Stimulated activated naive CD8-positive, alpha-beta T cell treated with anti-CD3 and anti-CD28 coated beads, Interleukin-15, Interleukin-2, amounts not matched to agents 100 ng/mL and 50 ng/mL, for 24 hours (primary cell): Measurements from ENCODE around the gene SMIM33.
"Not testable (repeated sequence)": the region's sequence is repeated elsewhere in the genome, so short reads cannot be mapped to it uniquely, and the experiment has no call there.

Experiments used
- H3K27ac Mint-ChIP-seq: one replicate; pipeline ENCODE4 v1.8.0; 2021; ENCODE audit warnings: mild to moderate bottlenecking, mixed read lengths
- H3K27me3 Mint-ChIP-seq: one replicate; pipeline ENCODE4 v1.8.0; 2021; ENCODE audit warnings: mixed read lengths
- H3K36me3 Mint-ChIP-seq: one replicate; pipeline ENCODE4 v1.8.0; 2021; ENCODE audit warnings: low read depth, mixed read lengths
- H3K4me1 Mint-ChIP-seq: one replicate; pipeline ENCODE4 v1.8.0; 2021; ENCODE audit warnings: low read depth, mixed read lengths
- H3K4me3 Mint-ChIP-seq: one replicate; pipeline ENCODE4 v1.8.0; 2021; ENCODE audit warnings: mild to moderate bottlenecking, mixed read lengths
- H3K9me3 Mint-ChIP-seq: one replicate; pipeline ENCODE4 v1.8.0; 2021; ENCODE audit warnings: mixed read lengths

SMIM33 gene

DNA sequence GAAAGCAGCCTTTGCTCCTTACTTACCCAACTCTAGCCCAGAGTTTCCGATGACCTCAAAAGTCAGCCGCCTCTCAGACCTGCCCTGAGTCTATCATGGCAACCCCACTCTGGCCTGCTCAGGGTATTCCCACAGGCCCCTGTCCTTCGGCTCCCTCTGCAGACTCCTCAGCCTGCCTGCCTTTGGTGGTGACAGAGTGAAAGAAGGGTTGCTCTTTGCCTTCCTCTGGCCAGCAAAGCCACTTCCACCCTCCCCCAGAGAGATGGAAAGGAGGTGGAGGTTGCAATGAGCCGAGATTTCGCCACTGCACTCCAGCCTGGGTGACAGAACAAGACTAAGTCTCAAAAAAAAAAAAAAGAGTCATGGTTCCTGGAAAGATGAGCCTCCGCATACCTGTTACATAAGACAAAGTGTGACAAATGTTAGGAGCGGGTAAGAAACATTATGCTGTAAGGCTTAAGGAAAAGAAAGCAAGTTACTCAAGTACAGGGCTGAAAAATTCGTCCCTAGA lies 2.3 kb upstream of the SMIM33 start:
- Mint-ChIP-seq H3K9me3 (no peaks in the 10 kb centered on the region), H3K27me3 (no peaks in the 10 kb centered on the region), H3K4me1 (peaks cover 46% of the 10 kb centered on the region), H3K4me3 (no peak overlapping the region), H3K27ac (peak overlapping the region; percentile 76), H3K36me3 (no peaks in the 10 kb centered on the region)

DNA sequence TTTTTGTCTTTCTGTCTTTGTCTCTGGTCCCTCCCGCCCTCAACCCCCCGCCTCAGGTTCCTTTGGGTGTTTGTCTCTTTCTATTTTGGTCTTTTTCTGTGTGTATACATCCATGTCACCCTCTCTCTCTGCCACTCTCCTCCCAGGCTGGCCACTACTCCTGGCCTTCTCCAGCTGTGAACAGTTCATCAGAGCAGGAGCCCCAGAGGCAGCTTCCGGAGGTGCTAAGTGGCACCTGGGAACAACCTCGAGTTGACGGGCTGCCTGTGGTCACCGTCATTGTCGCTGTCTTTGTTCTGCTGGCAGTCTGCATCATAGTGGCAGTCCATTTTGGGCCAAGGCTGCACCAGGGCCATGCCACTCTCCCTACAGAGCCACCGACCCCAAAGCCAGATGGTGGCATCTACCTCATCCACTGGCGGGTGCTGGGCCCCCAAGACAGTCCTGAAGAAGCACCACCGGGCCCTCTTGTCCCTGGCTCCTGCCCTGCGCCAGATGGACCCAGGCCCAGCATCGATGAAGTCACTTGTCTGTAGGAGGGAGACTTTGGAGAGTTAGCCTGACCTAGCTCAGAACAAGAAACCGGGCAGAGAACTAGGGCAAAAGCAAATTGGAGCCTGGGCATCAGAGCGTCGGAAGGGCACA lies 1.7 kb downstream of the SMIM33 start:
- H3K36me3 Mint-ChIP-seq: peaks cover 14% of the 10 kb centered on the region
- peak overlapping the region; percentile 80 for H3K27ac Mint-ChIP-seq
- peaks cover 73% of the 10 kb centered on the region for H3K4me1 Mint-ChIP-seq
- H3K9me3 Mint-ChIP-seq: no peaks in the 10 kb centered on the region
- peak overlapping the region; percentile 53 for H3K4me3 Mint-ChIP-seq
- no peaks in the 10 kb centered on the region for H3K27me3 Mint-ChIP-seq

DNA sequence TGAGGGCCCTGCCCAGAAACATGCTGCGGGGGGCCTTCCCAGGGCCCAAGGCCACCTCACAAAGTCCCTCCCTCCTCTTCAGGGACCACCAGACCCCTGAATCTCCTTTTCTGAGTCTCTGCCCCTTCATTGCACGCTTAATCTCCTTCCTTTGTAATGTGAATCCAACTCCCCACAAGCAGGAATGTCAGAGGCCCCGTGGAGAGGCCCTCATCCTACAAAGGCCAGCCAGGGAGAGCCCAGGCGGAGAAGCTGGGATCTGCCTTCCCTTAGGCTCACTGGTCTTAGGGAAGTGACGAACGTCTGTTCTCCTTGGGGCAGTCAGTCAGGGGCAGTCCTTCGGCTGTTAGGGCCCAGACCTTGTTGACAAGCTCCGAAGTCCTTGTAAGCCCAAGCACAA lies 2.3 kb downstream of the SMIM33 start:
- no peaks in the 10 kb centered on the region for H3K27me3 Mint-ChIP-seq

GRCh38 chr5:139473565-139473964 lies 2.8 kb downstream of the SMIM33 start:
- Mint-ChIP-seq H3K27ac (peak overlapping the region; percentile 26), H3K4me3 (no peak overlapping the region), H3K9me3 (no peaks in the 10 kb centered on the region), H3K36me3 (peaks cover 18% of the 10 kb centered on the region), H3K27me3 (no peaks in the 10 kb centered on the region), H3K4me1 (peaks cover 71% of the 10 kb centered on the region)

More for the DNA sequence above, 2.3 kb downstream of the SMIM33 start:
- no peak overlapping the region for H3K4me3 Mint-ChIP-seq
- H3K9me3 Mint-ChIP-seq: no peaks in the 10 kb centered on the region
- peaks cover 73% of the 10 kb centered on the region for H3K4me1 Mint-ChIP-seq
- H3K36me3 Mint-ChIP-seq: peaks cover 15% of the 10 kb centered on the region
- H3K27ac Mint-ChIP-seq: no peak overlapping the region

GRCh38 chr5:139474890-139475791 lies 4.3 kb downstream of the SMIM33 start:
- no peaks in the 10 kb centered on the region for H3K9me3 Mint-ChIP-seq
- H3K27ac Mint-ChIP-seq: peak overlapping the region; percentile 43
- no peak overlapping the region for H3K4me3 Mint-ChIP-seq
- H3K4me1 Mint-ChIP-seq: peaks cover 67% of the 10 kb centered on the region
- no peaks in the 10 kb centered on the region for H3K27me3 Mint-ChIP-seq
- H3K36me3 Mint-ChIP-seq: peaks cover 25% of the 10 kb centered on the region

DNA sequence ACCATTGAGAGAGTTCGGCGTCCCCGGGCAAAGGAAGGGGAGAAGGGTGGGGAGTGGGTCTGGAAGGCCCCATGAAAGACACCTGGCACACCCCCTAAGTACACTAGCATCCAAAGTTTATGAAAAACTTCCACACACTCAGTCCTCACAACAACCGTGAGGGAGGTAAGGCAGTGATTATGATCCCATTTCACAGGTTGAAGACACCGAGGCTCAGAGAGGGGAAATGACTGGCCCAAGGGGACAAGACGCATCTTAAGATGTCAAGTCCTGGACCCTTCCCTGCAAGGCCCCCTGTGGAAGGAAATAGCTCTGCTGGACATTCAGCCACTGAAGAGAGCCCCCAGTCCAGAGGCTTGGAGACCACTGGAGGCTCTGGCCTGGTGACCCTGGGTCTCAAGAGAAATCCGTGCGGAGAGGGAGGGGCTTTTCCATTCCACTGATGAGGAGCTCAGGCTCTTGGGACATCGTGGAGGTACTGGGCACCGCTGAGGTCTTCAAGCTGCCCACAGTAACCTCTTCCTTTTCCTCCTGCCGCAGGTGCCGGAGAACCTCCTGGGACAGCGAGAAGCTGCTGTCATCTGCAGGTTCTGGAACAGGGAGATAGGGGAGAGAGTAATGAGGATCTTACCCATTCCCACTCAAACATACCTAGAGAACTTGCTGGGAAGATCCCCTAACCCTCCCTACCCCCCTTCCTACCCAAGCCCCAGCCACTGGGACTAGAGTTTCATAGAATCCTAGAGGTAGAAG lies 5.2 kb downstream of the SMIM33 start:
- Mint-ChIP-seq H3K4me1 (peaks cover 66% of the 10 kb centered on the region), H3K36me3 (peaks cover 30% of the 10 kb centered on the region), H3K27me3 (no peaks in the 10 kb centered on the region), H3K27ac (no peak overlapping the region), H3K4me3 (no peak overlapping the region), H3K9me3 (no peaks in the 10 kb centered on the region)

- Mint-ChIP-seq H3K4me3 (peak overlapping the region; percentile 13), H3K36me3 (peaks cover 30% of the 10 kb centered on the region), H3K4me1 (peaks cover 61% of the 10 kb centered on the region)
- H3K9me3 Mint-ChIP-seq, H3K27me3 Mint-ChIP-seq, H3K27ac Mint-ChIP-seq: not testable (repeated sequence)
These were observed 8.0 kb downstream of the SMIM33 start for GRCh38 chr5:139478657-139479423.

GRCh38 chr5:139479729-139480128 lies 8.9 kb downstream of the SMIM33 start:
- H3K27ac Mint-ChIP-seq, H3K4me3 Mint-ChIP-seq, H3K9me3 Mint-ChIP-seq, H3K27me3 Mint-ChIP-seq: not testable (repeated sequence)
- H3K4me1 Mint-ChIP-seq: peaks cover 53% of the 10 kb centered on the region
- H3K36me3 Mint-ChIP-seq: peaks cover 30% of the 10 kb centered on the region

DNA sequence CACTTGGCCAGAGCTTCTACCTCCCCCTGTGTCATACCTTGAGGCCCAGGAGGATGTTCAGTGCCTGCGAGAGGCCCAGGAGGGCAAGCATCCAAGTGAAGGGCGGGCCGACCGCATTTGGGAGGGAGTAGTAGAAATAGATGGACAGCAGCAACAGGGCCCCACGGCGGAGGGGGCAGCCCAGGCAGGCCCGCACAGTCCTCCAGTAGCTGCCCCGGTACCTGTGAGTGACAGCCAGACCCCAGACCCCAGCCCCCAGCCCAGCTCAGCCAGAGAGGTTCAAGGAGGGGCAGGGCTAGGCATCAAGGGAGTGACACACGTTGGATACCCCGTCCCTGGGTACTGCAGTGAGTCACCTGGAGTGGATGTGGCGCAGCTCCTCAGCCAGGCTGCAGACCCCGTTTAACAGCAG lies 10.3 kb downstream of the SMIM33 start:
- Mint-ChIP-seq H3K36me3 (peaks cover 18% of the 10 kb centered on the region), H3K9me3 (no peaks in the 10 kb centered on the region), H3K27me3 (no peaks in the 10 kb centered on the region), H3K4me3 (peak overlapping the region; percentile 89), H3K4me1 (peaks cover 39% of the 10 kb centered on the region), H3K27ac (peak overlapping the region; percentile 79)

GRCh38 chr5:139481580-139482049 lies 10.8 kb downstream of the SMIM33 start:
- no peaks in the 10 kb centered on the region for H3K27me3 Mint-ChIP-seq
- no peaks in the 10 kb centered on the region for H3K9me3 Mint-ChIP-seq
- H3K36me3 Mint-ChIP-seq: peaks cover 16% of the 10 kb centered on the region
- H3K27ac Mint-ChIP-seq: peak overlapping the region; percentile 95
- peak overlapping the region; percentile 89 for H3K4me3 Mint-ChIP-seq
- peaks cover 38% of the 10 kb centered on the region for H3K4me1 Mint-ChIP-seq

DNA sequence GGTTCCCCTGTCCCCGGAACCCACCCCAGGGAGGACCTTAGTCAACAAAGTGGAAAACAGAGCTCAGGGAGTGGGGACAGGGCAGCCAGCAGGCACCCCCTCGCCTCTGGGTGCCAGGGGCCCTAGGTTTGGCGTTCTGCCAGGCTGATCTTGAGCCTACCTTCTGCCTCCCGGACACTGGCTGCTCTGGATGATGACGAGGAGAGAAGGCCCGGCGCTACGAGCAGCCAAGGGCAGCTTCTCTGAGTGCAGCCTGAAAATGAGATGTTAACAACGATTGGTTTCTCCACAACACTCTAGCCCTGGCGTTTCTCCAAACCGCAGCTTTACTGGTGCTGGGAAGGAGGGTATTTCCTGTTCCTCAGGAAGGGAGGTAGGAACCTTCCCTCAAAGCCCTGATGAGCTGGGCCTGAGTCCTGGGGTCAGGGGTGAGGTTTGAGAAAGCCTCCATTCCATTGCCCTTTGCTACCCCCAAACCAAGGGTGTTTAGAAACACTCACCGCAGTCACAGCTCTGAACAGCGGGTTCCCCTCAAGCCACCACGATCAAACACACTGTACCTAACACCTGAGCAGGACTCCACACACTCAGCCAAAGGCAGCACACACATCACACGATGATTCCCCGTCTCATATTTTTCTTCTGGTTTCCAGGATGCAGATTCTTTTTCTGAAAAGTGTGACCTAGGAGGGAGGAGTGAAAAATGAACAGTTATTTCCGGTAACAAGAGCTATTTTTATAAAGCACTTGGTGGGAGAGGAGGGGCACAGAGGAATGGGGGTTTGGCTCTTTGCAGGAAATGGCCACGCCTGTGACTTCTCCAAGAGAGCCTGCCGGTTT lies 11.5 kb downstream of the SMIM33 start, which contains the start of gene STING1:
Gene STING1, minus strand, starts transcription at position 709 of the 840 bp plus-strand sequence. CDS start 1,054 bp downstream, outside the sequence.
- Mint-ChIP-seq H3K27ac (peak within 1 kb of the TSS; percentile 95), H3K4me3 (peak within 1 kb of the TSS; percentile 89), H3K4me1 (peaks cover 38% of the 10 kb centered on the region), H3K9me3 (no peaks in the 10 kb centered on the region), H3K27me3 (no peaks in the 10 kb centered on the region), H3K36me3 (peaks cover 16% of the 10 kb centered on the region)

DNA sequence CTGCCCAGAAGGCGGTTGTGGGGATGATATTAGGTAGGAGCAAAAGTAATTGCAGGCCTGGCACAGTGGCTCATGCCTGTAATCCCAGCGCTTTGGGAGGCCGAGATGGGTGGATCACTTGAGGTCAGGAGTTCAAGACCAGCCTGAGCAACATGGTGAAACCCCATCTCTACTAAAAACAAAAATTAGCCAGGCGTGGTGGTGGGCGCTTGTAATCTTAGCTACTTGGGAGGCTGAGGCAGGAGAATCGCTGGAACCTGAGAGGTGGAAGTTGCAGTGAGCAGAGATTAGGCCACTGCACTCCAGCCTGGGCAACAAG lies 12.0 kb downstream of the SMIM33 start:
- H3K27ac Mint-ChIP-seq: peak overlapping the region; percentile 95
- H3K4me1 Mint-ChIP-seq: peaks cover 38% of the 10 kb centered on the region
- H3K36me3 Mint-ChIP-seq: peaks cover 16% of the 10 kb centered on the region
- not testable (repeated sequence) for H3K9me3 Mint-ChIP-seq, H3K27me3 Mint-ChIP-seq
- peak overlapping the region; percentile 89 for H3K4me3 Mint-ChIP-seq

DNA sequence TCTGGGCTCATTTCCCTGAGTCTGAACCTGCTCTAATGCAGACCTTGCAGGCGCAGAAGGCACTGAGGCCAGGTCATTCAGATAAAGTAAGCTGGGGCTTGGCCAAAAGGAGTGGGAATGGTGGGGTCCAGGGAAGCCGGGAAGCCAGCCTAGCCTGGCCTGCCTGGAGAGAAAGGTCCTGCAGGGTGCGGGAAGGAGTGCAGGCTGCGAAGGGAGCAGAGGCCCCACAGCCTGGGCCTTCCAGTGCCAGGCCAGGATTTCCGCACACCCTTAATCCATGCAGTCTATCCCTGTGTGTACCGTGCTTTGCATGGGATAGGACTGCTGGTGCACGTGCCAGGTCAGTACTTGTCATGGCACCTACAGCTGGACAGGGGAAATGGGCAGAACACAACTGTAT lies 15.4 kb downstream of the SMIM33 start:
- Mint-ChIP-seq H3K36me3 (no peaks in the 10 kb centered on the region), H3K4me3 (no peak overlapping the region), H3K4me1 (peaks cover 25% of the 10 kb centered on the region), H3K9me3 (no peaks in the 10 kb centered on the region), H3K27ac (no peak overlapping the region), H3K27me3 (no peaks in the 10 kb centered on the region)
